SK-N-SH treated with all-trans-retinoic acid at 6 μM for 48 hours (cell line): Measurements from ENCODE around the gene HCN2.

Source experiments
- ATAC-seq: fragments of 200-7000 bp; cut with Tn5 transposase; 3 replicates; pipeline ENCODE4 v1.9.1; 2020; ENCODE audit warnings: mild to moderate bottlenecking, moderate library complexity
- ARNTL ChIP-seq: fragments of 450-650 bp; formaldehyde crosslinking; IDR thresholded peaks from 2 replicates; pipeline ENCODE4 v1.5.0; 2020; ENCODE audit warnings: low read depth, mild to moderate bottlenecking, moderate library complexity, borderline replicate concordance
- BACH2 ChIP-seq: fragments of 250-450 bp; sonication (Bioruptor Pico); IDR thresholded peaks from 2 replicates; pipeline ENCODE4 v1.9.0; 2021; ENCODE audit warnings: mild to moderate bottlenecking, borderline replicate concordance
- CREB5 ChIP-seq: fragments of 250-450 bp; sonication (Bioruptor Pico); IDR thresholded peaks from 2 replicates; pipeline ENCODE4 v1.5.1; 2020; ENCODE audit warnings: low read depth, mild to moderate bottlenecking, moderate library complexity
- CSDC2 ChIP-seq: fragments of 250-450 bp; sonication (Bioruptor Pico); IDR thresholded peaks from 2 replicates; pipeline ENCODE4 v1.5.0; 2020; ENCODE audit warnings: mild to moderate bottlenecking, moderate library complexity
- CSRNP3 ChIP-seq: fragments of 250-450 bp; sonication (Bioruptor Pico); IDR thresholded peaks from 2 replicates; pipeline ENCODE4 v1.5.1; 2021; ENCODE audit warnings: mild to moderate bottlenecking, moderate library complexity
- ESRRG ChIP-seq: fragments of 250-450 bp; sonication (Bioruptor Pico); IDR thresholded peaks from 2 replicates; pipeline ENCODE4 v1.6.1; 2021; ENCODE audit warnings: mild to moderate bottlenecking
- GLIS3 ChIP-seq: fragments of 250-450 bp; sonication (Bioruptor Pico); IDR thresholded peaks from 2 replicates; pipeline ENCODE4 v1.5.0; 2020; ENCODE audit warnings: mild to moderate bottlenecking, moderate library complexity
- ISL1 ChIP-seq: fragments of 250-450 bp; sonication (Bioruptor Pico); IDR thresholded peaks from 2 replicates; pipeline ENCODE4 v2.1.2; 2022; ENCODE audit warnings: mild to moderate bottlenecking, moderate library complexity
- PATZ1 ChIP-seq: fragments of 250-450 bp; sonication (Bioruptor Pico); IDR thresholded peaks from 2 replicates; pipeline ENCODE4 v1.8.0; 2020; ENCODE audit warnings: mild to moderate bottlenecking, moderate library complexity, borderline replicate concordance
- POU6F1 ChIP-seq: fragments of 250-450 bp; sonication (Bioruptor Pico); IDR thresholded peaks from 2 replicates; pipeline ENCODE4 v1.8.0; 2021; ENCODE audit warnings: low read depth, mild to moderate bottlenecking, moderate library complexity, borderline replicate concordance
- RARB ChIP-seq: fragments of 250-450 bp; sonication (Bioruptor Pico); IDR thresholded peaks from 2 replicates; pipeline ENCODE4 v1.8.0; 2021; ENCODE audit warnings: mild to moderate bottlenecking, moderate library complexity
- SNAI2 ChIP-seq: fragments of 250-450 bp; sonication (Bioruptor Pico); IDR thresholded peaks from 2 replicates; pipeline ENCODE4 v1.5.0; 2020; ENCODE audit warnings: mild to moderate bottlenecking, moderate library complexity
- TCF4 ChIP-seq: fragments of 250-450 bp; sonication (Bioruptor Pico); IDR thresholded peaks from 2 replicates; pipeline ENCODE4 v1.8.0; 2021; ENCODE audit warnings: mild to moderate bottlenecking, moderate library complexity, borderline replicate concordance
- TOX ChIP-seq: fragments of 250-450 bp; sonication (Bioruptor Pico); IDR thresholded peaks from 2 replicates; pipeline ENCODE4 v1.8.0; 2021; ENCODE audit warnings: mild to moderate bottlenecking, moderate library complexity, borderline replicate concordance
- ZFP30 ChIP-seq: fragments of 450-650 bp; formaldehyde crosslinking; IDR thresholded peaks from 2 replicates; pipeline ENCODE4 v1.5.0; 2022; ENCODE audit warnings: mild to moderate bottlenecking, moderate library complexity
- ZNF565 ChIP-seq: fragments of 450-650 bp; formaldehyde crosslinking; conservative IDR thresholded peaks from 2 replicates; pipeline ENCODE4 v1.5.0; 2020; ENCODE audit warnings: low read depth, mild to moderate bottlenecking, moderate library complexity
- ZNF70 ChIP-seq: fragments of 450-650 bp; formaldehyde crosslinking; IDR thresholded peaks from 2 replicates; pipeline ENCODE4 v1.5.0; 2020; ENCODE audit warnings: mild to moderate bottlenecking, moderate library complexity
- ZNF8 ChIP-seq: fragments of 450-650 bp; formaldehyde crosslinking; IDR thresholded peaks from 2 replicates; pipeline ENCODE4 v1.5.0; 2020; ENCODE audit warnings: mild to moderate bottlenecking, moderate library complexity
- TF ChIP-seq, protein P1 (sequence below): fragments of 250-450 bp; sonication (Bioruptor Pico); IDR thresholded peaks from 2 replicates; pipeline ENCODE4 v1.5.0; 2020; ENCODE audit warnings: mild to moderate bottlenecking, moderate library complexity

Gene HCN2

DNA sequence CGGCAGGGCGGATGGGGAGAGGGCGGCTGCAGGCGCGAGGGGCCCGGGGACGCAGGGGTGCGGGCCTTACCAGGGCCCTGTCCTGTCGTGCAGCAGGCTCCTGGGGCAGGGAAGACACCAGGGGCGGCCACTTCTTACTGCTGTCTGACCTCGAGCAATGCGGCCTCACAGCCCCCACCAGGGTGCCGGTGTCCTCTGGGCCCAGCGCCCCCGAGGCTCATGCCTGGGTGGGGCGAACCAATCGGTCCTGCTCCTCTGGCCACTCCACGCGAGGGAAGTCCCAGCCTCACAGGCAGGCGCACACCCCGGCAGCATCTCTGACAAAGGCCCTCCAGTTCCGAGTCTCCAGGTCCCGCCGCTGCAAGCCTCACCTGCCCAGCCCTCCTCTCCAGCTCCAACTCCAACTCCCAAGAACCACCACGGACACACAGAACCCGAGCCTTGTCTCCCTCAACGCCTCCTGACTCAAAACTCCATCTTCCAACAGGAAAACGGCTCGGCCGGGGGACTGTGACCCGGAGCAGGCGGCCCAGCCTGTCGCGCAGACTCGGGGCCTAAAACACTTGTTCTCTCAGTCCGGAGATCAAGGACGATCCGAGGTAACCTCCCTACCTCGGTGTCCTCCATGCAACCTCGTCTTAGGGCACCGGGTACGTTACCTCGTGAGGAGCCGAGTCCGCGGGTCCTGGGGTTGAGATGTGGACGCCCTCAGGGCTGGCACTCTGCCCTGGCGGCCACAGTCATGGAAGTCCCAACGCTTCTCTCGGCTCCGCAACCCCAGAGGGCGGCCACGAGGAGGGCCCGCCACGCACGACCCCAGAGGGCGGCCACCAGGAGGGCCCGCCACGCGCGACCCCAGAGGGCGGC lies 56.5 kb downstream of the HCN2 start:
- no peak for ATAC-seq
- TF ChIP-seq CREB5 (CRISPR knock-in tag) (no peak), ZNF8 (CRISPR knock-in tag) (no peak), BACH2 (CRISPR knock-in tag) (no peak), ZFP30 (CRISPR knock-in tag) (no peak), GLIS3 (CRISPR knock-in tag) (no peak), TOX (CRISPR knock-in tag) (no peak), TCF4 (CRISPR knock-in tag) (no peak), POU6F1 (CRISPR knock-in tag) (no peak), ARNTL (CRISPR knock-in tag) (no peak), ISL1 (CRISPR knock-in tag) (no peak), CSDC2 (CRISPR knock-in tag) (no peak), RARB (CRISPR knock-in tag) (no peak), ZNF70 (CRISPR knock-in tag) (no peak)
- TF ChIP-seq, protein P1, sequence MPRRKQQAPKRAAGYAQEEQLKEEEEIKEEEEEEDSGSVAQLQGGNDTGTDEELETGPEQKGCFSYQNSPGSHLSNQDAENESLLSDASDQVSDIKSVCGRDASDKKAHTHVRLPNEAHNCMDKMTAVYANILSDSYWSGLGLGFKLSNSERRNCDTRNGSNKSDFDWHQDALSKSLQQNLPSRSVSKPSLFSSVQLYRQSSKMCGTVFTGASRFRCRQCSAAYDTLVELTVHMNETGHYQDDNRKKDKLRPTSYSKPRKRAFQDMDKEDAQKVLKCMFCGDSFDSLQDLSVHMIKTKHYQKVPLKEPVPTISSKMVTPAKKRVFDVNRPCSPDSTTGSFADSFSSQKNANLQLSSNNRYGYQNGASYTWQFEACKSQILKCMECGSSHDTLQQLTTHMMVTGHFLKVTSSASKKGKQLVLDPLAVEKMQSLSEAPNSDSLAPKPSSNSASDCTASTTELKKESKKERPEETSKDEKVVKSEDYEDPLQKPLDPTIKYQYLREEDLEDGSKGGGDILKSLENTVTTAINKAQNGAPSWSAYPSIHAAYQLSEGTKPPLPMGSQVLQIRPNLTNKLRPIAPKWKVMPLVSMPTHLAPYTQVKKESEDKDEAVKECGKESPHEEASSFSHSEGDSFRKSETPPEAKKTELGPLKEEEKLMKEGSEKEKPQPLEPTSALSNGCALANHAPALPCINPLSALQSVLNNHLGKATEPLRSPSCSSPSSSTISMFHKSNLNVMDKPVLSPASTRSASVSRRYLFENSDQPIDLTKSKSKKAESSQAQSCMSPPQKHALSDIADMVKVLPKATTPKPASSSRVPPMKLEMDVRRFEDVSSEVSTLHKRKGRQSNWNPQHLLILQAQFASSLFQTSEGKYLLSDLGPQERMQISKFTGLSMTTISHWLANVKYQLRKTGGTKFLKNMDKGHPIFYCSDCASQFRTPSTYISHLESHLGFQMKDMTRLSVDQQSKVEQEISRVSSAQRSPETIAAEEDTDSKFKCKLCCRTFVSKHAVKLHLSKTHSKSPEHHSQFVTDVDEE = no peak

DNA sequence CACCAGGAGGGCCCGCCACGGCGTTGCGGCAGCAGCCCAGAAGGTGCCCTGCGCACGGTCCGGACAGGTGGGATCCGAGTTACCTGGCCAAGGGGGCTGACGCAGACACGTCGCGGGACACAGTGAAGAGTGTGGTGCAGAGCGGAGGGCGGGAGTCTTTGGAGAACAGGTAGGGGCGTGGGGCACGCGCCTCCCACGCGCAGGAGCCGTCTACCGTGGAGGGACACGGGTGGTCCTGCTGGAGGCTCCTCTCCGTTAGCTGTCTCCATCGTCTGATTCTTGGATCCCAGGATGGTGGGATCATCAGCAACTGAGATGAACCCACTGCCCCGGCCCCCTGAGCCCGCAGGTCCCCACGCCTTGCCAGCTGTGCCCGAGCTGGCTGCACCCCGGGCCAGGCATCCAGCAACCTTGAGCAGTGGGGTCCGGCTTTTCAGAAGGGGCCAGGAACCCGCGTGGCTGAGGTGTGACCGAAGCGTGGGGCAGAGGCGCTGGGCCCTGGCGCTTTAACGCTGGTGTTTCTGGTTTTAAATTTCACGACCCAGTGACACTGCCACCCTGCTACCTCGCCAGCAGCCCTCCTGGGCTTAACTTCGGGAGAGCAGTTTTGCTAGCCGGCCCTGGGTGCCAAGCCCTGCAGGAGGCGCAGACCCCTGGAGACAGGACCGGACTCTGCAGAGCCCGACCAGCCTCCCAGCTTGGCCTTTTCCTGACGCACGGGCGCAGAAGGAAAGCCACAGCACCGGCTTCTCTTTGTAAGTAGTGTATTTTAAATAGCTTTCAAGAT lies 57.3 kb downstream of the HCN2 start:
- TF ChIP-seq PATZ1 (no peak), CSRNP3 (CRISPR knock-in tag) (no peak), ESRRG (CRISPR knock-in tag) (no peak), SNAI2 (CRISPR knock-in tag) (no peak), ZNF565 (CRISPR knock-in tag) (no peak), ISL1 (CRISPR knock-in tag) (no peak), ZFP30 (CRISPR knock-in tag) (no peak)
- no peak for ATAC-seq
